ENCODE data around the gene KCNQ1.

- TF ChIP-seq GATA2 (IDR thresholded peaks at IDR 0.05; ENCODE audit: low read depth, low read length) (no peak), GATA3 (IDR thresholded peaks at IDR 0.05; ENCODE audit: low read depth, low read length) (no peak)
Measured at GRCh38 chr11:2484576-2485125, 39.8 kb downstream of the KCNQ1 start.
